H1 (cell line): ENCODE data around the gene PFDN5. TPM values are rescaled to one million over a fixed set of nuclear protein-coding genes. Genes with fewer than 3 reads are reported as not detected.

Experiments used
- CTCF ChIA-PET: fragments of 300-600 bp; sonication (Branson Sonifier 250); formaldehyde crosslinking; loops from one replicate; lab custom pipeline; 2021; ENCODE audit not compliant: partially characterized antibody; lab: Charles Lee
- POLR2A ChIA-PET: fragments of 300-600 bp; sonication (Branson Sonifier 250); formaldehyde crosslinking; loops from one replicate; lab custom pipeline; 2021; ENCODE audit warnings: inconsistent platforms; ENCODE audit not compliant: partially characterized antibody; lab: Charles Lee
- DNase-seq, 2 experiments: peaks; one replicate each; pipeline versions ENCODE4 v3.0.0 to v3.0.0-alpha.2; 2010 to 2022; ENCODE audit warnings: low spot score in 2 of 2, low read depth in 1 of 2, mixed read lengths in 1 of 2
- FAIRE-seq: peaks from 2 replicates; lab custom pipeline; 2011; peaks lifted over from hg19 to GRCh38; lab: Jason Lieb, UNC
- H2AFZ ChIP-seq: 2 replicates; pipeline ENCODE4 v1.8.1; 2012; ENCODE audit warnings: low read length, inconsistent platforms
- H2AK5ac ChIP-seq: 2 replicates; pipeline ENCODE4 v1.6.1; 2013; ENCODE audit warnings: low read depth, low read length
- H2BK120ac ChIP-seq: replicated peaks from 2 replicates; pipeline ENCODE3; 2013; ENCODE audit warnings: low read depth, low read length, inconsistent platforms
- H2BK12ac ChIP-seq: 2 replicates; pipeline ENCODE4 v1.6.1; 2013; ENCODE audit warnings: low read depth, low read length
- H2BK15ac ChIP-seq: 2 replicates; pipeline ENCODE4 v1.6.1; 2013; ENCODE audit warnings: low read length
- H2BK20ac ChIP-seq: 2 replicates; pipeline ENCODE4 v1.6.1; 2013; ENCODE audit warnings: low read length
- H2BK5ac ChIP-seq: 2 replicates; pipeline ENCODE4 v1.6.1; 2013; ENCODE audit warnings: low read depth, low read length
- H3K14ac ChIP-seq: 2 replicates; pipeline ENCODE4 v1.6.1; 2013; ENCODE audit warnings: inconsistent platforms; ENCODE audit not compliant: insufficient read length
- H3K18ac ChIP-seq: 2 replicates; pipeline ENCODE4 v1.6.1; 2013; ENCODE audit warnings: low read length; ENCODE audit errors: extremely low read depth
- H3K23ac ChIP-seq: 2 replicates; pipeline ENCODE4 v1.6.1; 2013; ENCODE audit warnings: inconsistent platforms; ENCODE audit not compliant: insufficient read length
- H3K23me2 ChIP-seq: 2 replicates; pipeline ENCODE4 v1.6.1; 2013; ENCODE audit warnings: low read depth, low read length
- H3K27ac ChIP-seq: 2 replicates; pipeline ENCODE4 v1.6.1; 2011; ENCODE audit warnings: low read depth, low read length, inconsistent platforms
- H3K27me3 ChIP-seq, 4 experiments: replicated peaks in 1 of 4; 1 replicate in 1 of 4; 2 replicates in 3 of 4; pipeline versions ENCODE4 v1.6.1 to v1.8.1; 2011 to 2013; ENCODE audit warnings: low read length in 3 of 4, mild to moderate bottlenecking in 3 of 4, inconsistent platforms in 2 of 4, mixed read lengths in 2 of 4, moderate library complexity in 1 of 4; ENCODE audit not compliant: control insufficient read depth in 3 of 4, insufficient read depth in 3 of 4; ENCODE audit errors: extremely low read depth in 1 of 4
- H3K36me3 ChIP-seq, 4 experiments: 2 replicates each; pipeline versions ENCODE4 v1.6.1 to v1.8.1; 2011 to 2013; ENCODE audit warnings: mild to moderate bottlenecking in 4 of 4, low read length in 3 of 4, moderate library complexity in 2 of 4, control low read depth in 1 of 4, inconsistent platforms in 1 of 4; ENCODE audit not compliant: insufficient read depth in 4 of 4, control insufficient read depth in 2 of 4
- H3K4ac ChIP-seq: replicated peaks from 2 replicates; pipeline ENCODE3; 2013; ENCODE audit warnings: low read length, low read depth, mixed read lengths, inconsistent platforms; ENCODE audit not compliant: insufficient read length
- H3K4me1 ChIP-seq, 4 experiments: replicated peaks in 1 of 4; 1 replicate in 1 of 4; 2 replicates in 3 of 4; pipeline versions ENCODE4 v1.6.1 to v1.8.1; 2011 to 2013; ENCODE audit warnings: low read length in 3 of 4, inconsistent platforms in 2 of 4, mixed read lengths in 1 of 4; ENCODE audit not compliant: insufficient read depth in 4 of 4, control insufficient read depth in 3 of 4
- H3K4me2 ChIP-seq, 2 experiments: 2 replicates each; pipeline versions ENCODE4 v1.6.1 to v1.8.1; 2011 to 2013; ENCODE audit warnings: low read depth in 2 of 2, low read length in 2 of 2, control low read depth in 1 of 2, inconsistent platforms in 1 of 2, mild to moderate bottlenecking in 1 of 2; ENCODE audit not compliant: insufficient read depth in 1 of 2
- H3K4me3 ChIP-seq, 4 experiments: fragments of 200-600, 300-600 bp in 1 of 4; sonication (generic), shearing (Covaris generic), sonication (Bioruptor Twin) in 1 of 4; 2 replicates each; pipeline versions ENCODE4 v1.5.1 to v1.8.1; 2011 to 2016; ENCODE audit warnings: low read length in 4 of 4, low read depth in 3 of 4, control low read depth in 2 of 4, inconsistent platforms in 2 of 4, mild to moderate bottlenecking in 2 of 4, mixed read lengths in 1 of 4, moderate library complexity in 1 of 4; ENCODE audit not compliant: insufficient read depth in 2 of 4; ENCODE audit errors: extremely low read depth in 1 of 4
- H3K56ac ChIP-seq: replicated peaks from 2 replicates; pipeline ENCODE3; 2013; ENCODE audit warnings: low read depth, mild to moderate bottlenecking, mixed read lengths, low read length, inconsistent platforms; ENCODE audit not compliant: insufficient read length
- H3K79me1 ChIP-seq: 2 replicates; pipeline ENCODE4 v1.6.1; 2013; ENCODE audit warnings: low read depth, low read length, control low read depth
- H3K79me2 ChIP-seq, 2 experiments: 2 replicates each; pipeline versions ENCODE4 v1.6.1 to v1.8.1; 2012 to 2013; ENCODE audit warnings: low read length in 2 of 2, mild to moderate bottlenecking in 2 of 2, inconsistent platforms in 1 of 2; ENCODE audit not compliant: insufficient read depth in 2 of 2, control insufficient read depth in 1 of 2
- H3K9ac ChIP-seq, 4 experiments: replicated peaks in 1 of 4; 1 replicate in 1 of 4; 2 replicates in 3 of 4; pipeline versions ENCODE4 v1.6.1 to v1.8.1; 2011 to 2013; ENCODE audit warnings: low read depth in 3 of 4, low read length in 3 of 4, control low read depth in 2 of 4, mild to moderate bottlenecking in 2 of 4, moderate library complexity in 2 of 4, inconsistent platforms in 1 of 4; ENCODE audit errors: extremely low read depth in 1 of 4
- H3K9me3 ChIP-seq, 2 experiments: 2 replicates each; pipeline versions ENCODE4 v1.6.1 to v1.8.1; 2012 to 2013; ENCODE audit warnings: mild to moderate bottlenecking in 2 of 2, moderate library complexity in 2 of 2, control low read depth in 1 of 2, inconsistent platforms in 1 of 2, low read depth in 1 of 2, low read length in 1 of 2, mixed read lengths in 1 of 2; ENCODE audit not compliant: insufficient read depth in 2 of 2
- H4K20me1 ChIP-seq, 2 experiments: replicated peaks in 1 of 2; 2 replicates each; pipeline versions ENCODE3 to v1.8.1; 2011 to 2013; ENCODE audit warnings: inconsistent platforms in 2 of 2, low read length in 2 of 2, mild to moderate bottlenecking in 1 of 2; ENCODE audit not compliant: insufficient read depth in 2 of 2, control insufficient read depth in 1 of 2
- H4K5ac ChIP-seq: 2 replicates; pipeline ENCODE4 v1.6.1; 2013; ENCODE audit warnings: low read length, low read depth, mixed read lengths, inconsistent platforms; ENCODE audit not compliant: insufficient read length
- H4K8ac ChIP-seq: 2 replicates; pipeline ENCODE4 v1.8.0; 2013; ENCODE audit warnings: mild to moderate bottlenecking, moderate library complexity, low read length, inconsistent platforms; ENCODE audit not compliant: insufficient read depth; ENCODE audit errors: extremely low read depth
- H4K91ac ChIP-seq: replicated peaks from 2 replicates; pipeline ENCODE3; 2013; ENCODE audit warnings: low read length, mixed read lengths, inconsistent platforms; ENCODE audit not compliant: insufficient read length
- ATF3 ChIP-seq: IDR thresholded peaks from 2 replicates; pipeline ENCODE4 v1.6.1; 2011; ENCODE audit warnings: low read depth, mild to moderate bottlenecking, low read length; ENCODE audit not compliant: insufficient read depth
- CTCF ChIP-seq, 3 experiments: IDR thresholded peaks; 1 replicate in 2 of 3; 2 replicates in 1 of 3; pipeline versions ENCODE4 v1.5.1 to v1.6.1; 2011; ENCODE audit warnings: low read length in 3 of 3, mild to moderate bottlenecking in 3 of 3, inconsistent platforms in 2 of 3, low read depth in 1 of 3, moderate library complexity in 1 of 3; ENCODE audit not compliant: insufficient read depth in 1 of 3; ENCODE audit errors: control extremely low read depth in 1 of 3
- MAFK ChIP-seq: IDR thresholded peaks from 2 replicates; pipeline ENCODE4 v1.6.1; 2012; ENCODE audit warnings: low read depth, mild to moderate bottlenecking, improper control_type of control experiment, low read length
- NANOG ChIP-seq: IDR thresholded peaks from 2 replicates; pipeline ENCODE4 v1.6.1; 2011; ENCODE audit warnings: low read length, low read depth, mild to moderate bottlenecking, inconsistent platforms; ENCODE audit not compliant: insufficient read depth, poor library complexity, severe bottlenecking
- POU5F1 ChIP-seq: IDR thresholded peaks from 2 replicates; pipeline ENCODE4 v1.6.1; 2011; ENCODE audit warnings: low read depth, mild to moderate bottlenecking, low read length, moderate library complexity
- RAD21 ChIP-seq, 2 experiments: IDR thresholded peaks in 1 of 2; conservative IDR thresholded peaks in 1 of 2; 2 replicates each; pipeline ENCODE4 v1.6.1; 2011; ENCODE audit warnings: low read depth in 2 of 2, low read length in 2 of 2, improper control_type of control experiment in 1 of 2, inconsistent platforms in 1 of 2, mild to moderate bottlenecking in 1 of 2, moderate library complexity in 1 of 2
- SUZ12 ChIP-seq: fragments of 200-600 bp; sonication (generic); IDR thresholded peaks from 2 replicates; pipeline ENCODE4 v1.6.1; 2012; ENCODE audit warnings: mild to moderate bottlenecking, inconsistent platforms, low read length, moderate library complexity, mixed read lengths
- WGBS, 2 experiments: shearing (Covaris generic) in 1 of 2; methylation state at CpG; one replicate each; pipeline versions ENCODE4 v1.1.6 to v1.1.7; 2013 to 2015; ENCODE audit warnings: low lambda C conversion rate in 2 of 2, mixed read lengths in 2 of 2, inconsistent platforms in 1 of 2, low coverage in 1 of 2, missing lambda C conversion rate in 1 of 2; ENCODE audit not compliant: insufficient replicate concordance in 2 of 2, insufficient coverage in 1 of 2, insufficient read length in 1 of 2; ENCODE audit errors: extremely low coverage in 1 of 2, missing lambda C conversion rate in 1 of 2; 5-methylcytosine and 5-hydroxymethylcytosine counted together
- polyA plus RNA-seq, 7 experiments: library from polyadenylated mRNA; depleted of rRNA in 3 of 7; stranded (reverse) in 5 of 7; unstranded in 2 of 7; fragments of >200 nt in 5 of 7; fragments of 200-250 nt in 2 of 7; gene quantifications; 1 replicate in 5 of 7; 2 replicates in 1 of 7; 4 replicates in 1 of 7; pipeline versions ENCODE4 v1.2.1 to v1.2.3, GENCODE V29; 2011 to 2013; ENCODE audit warnings: missing spikeins in 2 of 7, mixed read lengths in 2 of 7
- total RNA-seq: library from RNA; stranded (reverse); fragmentation: NEBNext Ultra II Directional; extraction: Animal tissue kit (Norgen Biotek cat#: 25700); gene quantifications from 2 replicates; pipeline ENCODE4 v1.2.1, GENCODE V29; 2021
- TF ChIP-seq, protein P1 (sequence below): IDR thresholded peaks from 2 replicates; pipeline ENCODE4 v1.6.1; 2012; ENCODE audit warnings: inconsistent platforms

Gene PFDN5
- total and polyA plus RNA-seq, 2 of the 8 experiments (the other 6 are each of a cell fraction or from before 2014, with no cell fraction given) = 290 to 630 TPM

GRCh38 chr12:53343969-53344368 is 48.6 kb downstream of the PFDN5 start:
- H3K9me3 ChIP-seq = no peaks in the 10 kb centered on the region
- 87% methylated on average over 4 of the region's 4 CpGs; no CpG with 5 or more reads in 1 of the 2 experiments for WGBS, 2 experiments
- DNase-seq (no peak), FAIRE-seq (no peak)
- H2BK15ac ChIP-seq = no peak overlapping the region
- peaks cover 0 to 15% (median 8%) of the 10 kb centered on the region in 4 experiments; a peak in 6 of 7 replicates for H3K4me1 ChIP-seq
- H3K9ac ChIP-seq = no peak overlapping the region
- H3K4me2 ChIP-seq = peak overlapping the region; percentile 34 to 96; a peak in 2 of 4 replicates
- ChIA-PET CTCF (interaction anchor here (1.2 to 21.3 kb wide), 7 partner anchors 8 to 134 kb away, joined by 3 to 381 read pairs (median 7); partner anchors contain the start of genes AAAS and SP7), POLR2A (interaction anchor here (1.0 to 3.6 kb wide), 17 partner anchors 10 to 167 kb away, joined by 3 to 19 read pairs (median 6); partner anchors contain the start of genes PFDN5, PRR13, SP1 and TARBP2)
- H4K5ac ChIP-seq = no peak overlapping the region
- H3K23ac ChIP-seq = no peak overlapping the region
- H2BK20ac ChIP-seq = no peak overlapping the region
- no peaks in the 10 kb centered on the region for H4K20me1 ChIP-seq
- H2AFZ ChIP-seq = 0 out of 2 replicates have a peak overlapping the region, but pooled peaks have one; percentile 100
- no peaks in the 10 kb centered on the region for H3K36me3 ChIP-seq
- no peak overlapping the region for H3K27ac ChIP-seq
- no peak overlapping the region for H2BK5ac ChIP-seq
- H3K56ac ChIP-seq = no peak overlapping the region
- no peak overlapping the region for H2AK5ac ChIP-seq
- no peaks in the 10 kb centered on the region for H3K79me1 ChIP-seq
- peaks cover 3% of the 10 kb centered on the region; the same call in 1 of the 2 replicates for H3K23me2 ChIP-seq
- H3K18ac ChIP-seq = no peak overlapping the region
- H2BK12ac ChIP-seq = no peak overlapping the region; the same call in 1 of the 2 replicates
- H3K4ac ChIP-seq = no peak overlapping the region
- H3K14ac ChIP-seq = no peak overlapping the region
- no peak overlapping the region for H4K91ac ChIP-seq
- H3K4me3 ChIP-seq = peak overlapping the region in 2 of 4 experiments; percentile 21 to 80; a peak in 2 of 8 replicates
- H4K8ac ChIP-seq = no peak overlapping the region
- H2BK120ac ChIP-seq = no peak overlapping the region
- H3K27me3 ChIP-seq = peaks cover 3 to 13% (median 8%) of the 10 kb centered on the region in 4 experiments; a peak in 4 of 7 replicates
- H3K79me2 ChIP-seq = no peaks in the 10 kb centered on the region
- TF ChIP-seq MAFK (no peak), CTCF (IDR thresholded peaks at IDR 0.05; ENCODE audit: control extremely low read depth in 1 of 3, insufficient read depth in 1 of 3, low read depth in 1 of 3, low read length in 3 of 3) (no peak), RAD21 (IDR thresholded peaks at IDR 0.05 in 1 of 2, conservative IDR thresholded peaks at IDR 0.05 in 1 of 2; ENCODE audit: low read depth in 2 of 2, low read length in 2 of 2) (no peak), SUZ12 (no peak), NANOG (no peak), ATF3 (no peak), POU5F1 (no peak)
- TF ChIP-seq, protein P1, sequence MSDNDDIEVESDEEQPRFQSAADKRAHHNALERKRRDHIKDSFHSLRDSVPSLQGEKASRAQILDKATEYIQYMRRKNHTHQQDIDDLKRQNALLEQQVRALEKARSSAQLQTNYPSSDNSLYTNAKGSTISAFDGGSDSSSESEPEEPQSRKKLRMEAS = no peak
